ENCODE results near the gene CARMIL1. TPM values are rescaled to one million over a fixed set of nuclear protein-coding genes. Genes with fewer than 3 reads are reported as not detected.

The CARMIL1 gene
- total and polyA plus RNA-seq, 10 of the 15 experiments (the other 5 are each of a cell fraction or from before 2014, with no cell fraction given): 6.4 to 18.1 (median 10.3) TPM

DNA sequence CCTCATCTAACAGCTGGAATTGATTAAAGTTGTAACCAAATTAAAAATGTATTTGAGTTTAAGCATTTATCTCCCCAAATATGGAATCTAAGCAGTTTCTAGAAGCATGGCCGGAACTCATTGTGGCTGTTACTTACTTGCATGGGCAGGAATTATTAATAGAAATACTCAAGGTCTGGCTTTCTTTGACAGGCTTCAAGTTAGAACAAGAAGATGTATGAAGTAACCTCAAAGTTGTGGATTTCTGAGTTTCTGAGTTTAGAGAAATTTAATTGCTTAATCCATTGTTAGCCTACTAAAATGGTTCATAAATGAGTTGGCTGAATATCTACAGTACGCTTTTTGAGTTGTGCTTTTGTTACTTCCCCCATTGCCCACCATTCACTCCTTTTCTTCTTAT is 7.7 kb downstream of the CARMIL1 start (continued):
- TF ChIP-seq, protein P1, sequence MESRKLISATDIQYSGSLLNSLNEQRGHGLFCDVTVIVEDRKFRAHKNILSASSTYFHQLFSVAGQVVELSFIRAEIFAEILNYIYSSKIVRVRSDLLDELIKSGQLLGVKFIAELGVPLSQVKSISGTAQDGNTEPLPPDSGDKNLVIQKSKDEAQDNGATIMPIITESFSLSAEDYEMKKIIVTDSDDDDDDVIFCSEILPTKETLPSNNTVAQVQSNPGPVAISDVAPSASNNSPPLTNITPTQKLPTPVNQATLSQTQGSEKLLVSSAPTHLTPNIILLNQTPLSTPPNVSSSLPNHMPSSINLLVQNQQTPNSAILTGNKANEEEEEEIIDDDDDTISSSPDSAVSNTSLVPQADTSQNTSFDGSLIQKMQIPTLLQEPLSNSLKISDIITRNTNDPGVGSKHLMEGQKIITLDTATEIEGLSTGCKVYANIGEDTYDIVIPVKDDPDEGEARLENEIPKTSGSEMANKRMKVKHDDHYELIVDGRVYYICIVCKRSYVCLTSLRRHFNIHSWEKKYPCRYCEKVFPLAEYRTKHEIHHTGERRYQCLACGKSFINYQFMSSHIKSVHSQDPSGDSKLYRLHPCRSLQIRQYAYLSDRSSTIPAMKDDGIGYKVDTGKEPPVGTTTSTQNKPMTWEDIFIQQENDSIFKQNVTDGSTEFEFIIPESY (IDR thresholded peaks at IDR 0.05): no peak
- TF ChIP-seq MTA3 (IDR thresholded peaks at IDR 0.05; ENCODE audit: borderline replicate concordance, low read length): no peak
- TF ChIP-seq ASH2L (IDR thresholded peaks at IDR 0.05; ENCODE audit: borderline replicate concordance, low read depth): no peak

DNA sequence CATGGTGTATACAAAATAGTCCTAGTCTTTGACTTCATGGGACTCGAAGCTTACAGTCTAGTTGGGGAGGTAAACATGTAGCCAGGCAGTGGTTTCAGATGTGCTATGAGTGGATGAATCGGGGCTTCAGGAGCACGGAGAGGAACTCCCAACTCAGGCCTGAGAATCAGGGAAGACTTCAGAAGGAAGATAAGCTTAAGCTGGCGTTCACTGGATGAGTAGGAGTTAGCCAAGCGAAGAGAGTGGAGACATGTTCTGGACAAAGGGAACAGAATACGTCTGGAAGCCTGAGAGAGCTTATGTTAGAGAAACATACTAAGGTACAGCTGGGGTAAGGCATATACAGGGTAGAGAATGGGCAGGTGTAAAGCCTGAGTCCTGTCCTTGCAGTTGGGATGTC is 8.8 kb downstream of the CARMIL1 start:
- RAD21 ChIA-PET (ENCODE audit: unreplicated experiment): interaction anchor here (1.1 to 1.3 kb wide), 3 partner anchors 9 to 247 kb away, joined by 3 to 7 read pairs (median 3); partner anchors contain the start of gene CARMIL1
- in situ Hi-C loops (cut with MboI) (no loop called here), intact Hi-C loops (cut with micrococcal nuclease; ENCODE audit: unreplicated experiment) (no loop called here)
- CTCF ChIA-PET: interaction anchor here (0.8 to 2.3 kb wide), 5 partner anchors 9 to 203 kb away, joined by 3 to 11 read pairs (median 4); partner anchors contain the start of gene CARMIL1
- FAIRE-seq (no peak), DNase-seq (ENCODE audit: low read depth, low spot score) (no peak), ATAC-seq (no peak; the same call in 1 of the 3 replicates)
- Histone ChIP-seq H3K79me2 (ENCODE audit: control insufficient read depth, insufficient read depth, low read length) (no peaks in the 10 kb centered on the region), H3K4me1 (ENCODE audit: control insufficient read depth, insufficient read depth, low read length) (no peaks in the 10 kb centered on the region), H3K9ac (ENCODE audit: control insufficient read depth, insufficient read depth, low read length) (no peak overlapping the region), H4K20me1 (ENCODE audit: control insufficient read depth, insufficient read depth) (no peaks in the 10 kb centered on the region), H3K36me3 (ENCODE audit: control insufficient read depth in 2 of 2, insufficient read depth in 2 of 2, low read length in 1 of 2) (no peaks in the 10 kb centered on the region), H3K9me3 (replicated peaks; ENCODE audit: control insufficient read depth, insufficient read depth, low read length) (no peaks in the 10 kb centered on the region), H3K4me3 (no peak overlapping the region), H2AFZ (ENCODE audit: control insufficient read depth, low read depth, low read length) (no peak overlapping the region), H3K4me2 (ENCODE audit: control insufficient read depth, insufficient read depth) (no peak overlapping the region), H3K27ac (ENCODE audit: control insufficient read depth, insufficient read depth) (no peak overlapping the region), H3K27me3 (replicated peaks in 1 of 2; ENCODE audit: control insufficient read depth in 2 of 2, insufficient read depth in 2 of 2, low read length in 1 of 2) (no peaks in the 10 kb centered on the region)
- SMC1A ChIA-PET (ENCODE audit: uncharacterized antibody, unreplicated experiment): interaction anchor here (1.0 to 2.3 kb wide), 10 partner anchors 8 to 268 kb away, joined by 3 to 11 read pairs (median 4); partner anchors contain the start of gene CARMIL1
- TF ChIP-seq TARDBP (IDR thresholded peaks at IDR 0.05; ENCODE audit: borderline replicate concordance) (no peak), KDM1A (IDR thresholded peaks at IDR 0.05; ENCODE audit: borderline replicate concordance) (no peak), ATF7 (IDR thresholded peaks at IDR 0.05; ENCODE audit: low read depth) (no peak), MTA2 (IDR thresholded peaks at IDR 0.05; ENCODE audit: low read depth) (no peak), HDGF (IDR thresholded peaks at IDR 0.05) (no peak), RBBP5 (conservative IDR thresholded peaks at IDR 0.05) (no peak), SP1 (IDR thresholded peaks at IDR 0.05; ENCODE audit: low read depth, low read length) (no peak)
- TF ChIP-seq, protein P2, sequence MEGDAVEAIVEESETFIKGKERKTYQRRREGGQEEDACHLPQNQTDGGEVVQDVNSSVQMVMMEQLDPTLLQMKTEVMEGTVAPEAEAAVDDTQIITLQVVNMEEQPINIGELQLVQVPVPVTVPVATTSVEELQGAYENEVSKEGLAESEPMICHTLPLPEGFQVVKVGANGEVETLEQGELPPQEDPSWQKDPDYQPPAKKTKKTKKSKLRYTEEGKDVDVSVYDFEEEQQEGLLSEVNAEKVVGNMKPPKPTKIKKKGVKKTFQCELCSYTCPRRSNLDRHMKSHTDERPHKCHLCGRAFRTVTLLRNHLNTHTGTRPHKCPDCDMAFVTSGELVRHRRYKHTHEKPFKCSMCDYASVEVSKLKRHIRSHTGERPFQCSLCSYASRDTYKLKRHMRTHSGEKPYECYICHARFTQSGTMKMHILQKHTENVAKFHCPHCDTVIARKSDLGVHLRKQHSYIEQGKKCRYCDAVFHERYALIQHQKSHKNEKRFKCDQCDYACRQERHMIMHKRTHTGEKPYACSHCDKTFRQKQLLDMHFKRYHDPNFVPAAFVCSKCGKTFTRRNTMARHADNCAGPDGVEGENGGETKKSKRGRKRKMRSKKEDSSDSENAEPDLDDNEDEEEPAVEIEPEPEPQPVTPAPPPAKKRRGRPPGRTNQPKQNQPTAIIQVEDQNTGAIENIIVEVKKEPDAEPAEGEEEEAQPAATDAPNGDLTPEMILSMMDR (IDR thresholded peaks at IDR 0.05 in 2 of 3, conservative IDR thresholded peaks at IDR 0.05 in 1 of 3; ENCODE audit: control insufficient read depth in 2 of 3, extremely low read depth in 1 of 3, insufficient read depth in 1 of 3, low read depth in 3 of 3, low read length in 3 of 3): no peak
- WGBS (ENCODE audit: insufficient coverage, insufficient replicate concordance, low lambda C conversion rate, missing lambda C conversion rate): 3% methylated on average over 6 of the region's 6 CpGs
- POLR2A ChIA-PET: interaction anchor here (0.9 to 1.5 kb wide), 2 partner anchors 67 to 203 kb away, joined by 3 read pairs; no protein-coding TSS in a partner anchor
- BruUV-seq (replicated peaks): no TSS peak
